K562 (cell line): ENCODE data around the gene PTGIS. TPM values are rescaled to one million over a fixed set of nuclear protein-coding genes. Genes with fewer than 3 reads are reported as not detected.

ENCODE experiments used
- CAMTA2 ChIP-seq: fragments of 250-450 bp; sonication (Bioruptor Pico); conservative IDR thresholded peaks from 2 replicates; pipeline ENCODE4 v1.5.1; 2022
- CC2D1A ChIP-seq: fragments of 450-650 bp; IDR thresholded peaks from 2 replicates; pipeline ENCODE4 v1.6.1; 2017; ENCODE audit warnings: mild to moderate bottlenecking
- DDX20 ChIP-seq: fragments of 450-650 bp; IDR thresholded peaks from 2 replicates; pipeline ENCODE4 v1.6.1; 2016; ENCODE audit warnings: missing genetic modification characterization, low read depth, mild to moderate bottlenecking, missing compliant biosample characterization, moderate library complexity
- ERF ChIP-seq: fragments of 450-650 bp; formaldehyde crosslinking; IDR thresholded peaks from 2 replicates; pipeline ENCODE4 v1.4.0; 2020; ENCODE audit warnings: mild to moderate bottlenecking, mixed read lengths
- ESRRB ChIP-seq: fragments of 250-450 bp; sonication (Bioruptor Pico); IDR thresholded peaks from 2 replicates; pipeline ENCODE4 v1.5.0; 2020; ENCODE audit warnings: mild to moderate bottlenecking, moderate library complexity, borderline replicate concordance
- MEF2A ChIP-seq: IDR thresholded peaks from 2 replicates; pipeline ENCODE4 v1.6.1; 2011; ENCODE audit warnings: low read depth, mild to moderate bottlenecking, low read length, moderate library complexity; ENCODE audit not compliant: control insufficient read depth
- NELFE ChIP-seq: IDR thresholded peaks from 2 replicates; pipeline ENCODE4 v1.6.1; 2011; ENCODE audit warnings: mild to moderate bottlenecking; ENCODE audit not compliant: insufficient read depth, insufficient read length
- POLR2H ChIP-seq: IDR thresholded peaks from 2 replicates; pipeline ENCODE4 v1.6.1; 2016; ENCODE audit warnings: missing genetic modification characterization, low read depth, mild to moderate bottlenecking, control low read depth, missing compliant biosample characterization, moderate library complexity
- SAFB ChIP-seq: fragments of 200-400 bp; formaldehyde crosslinking; IDR thresholded peaks from 2 replicates; pipeline ENCODE4 v1.6.1; 2017; ENCODE audit warnings: low read depth, low read length, borderline replicate concordance
- polyA plus RNA-seq, 8 experiments: library from polyadenylated mRNA; depleted of rRNA in 4 of 8; stranded (reverse) in 5 of 8; unstranded in 3 of 8; fragments of >200 nt; fragmentation: Nextera tagmentation in 2 of 8; fragmentation: Illumina TruSeq in 1 of 8; extraction: Ambion mirVana in 2 of 8; extraction: Trizol in 1 of 8; gene quantifications; 2 replicates each; pipeline versions ENCODE4 v1.2.1 to v1.2.3, GENCODE V29; 2011 to 2014; ENCODE audit warnings: inconsistent platforms in 1 of 8, missing spikeins in 1 of 8
- total RNA-seq, 7 experiments: library from RNA; depleted of rRNA in 6 of 7; stranded (reverse); fragments of >200 nt in 6 of 7; fragmentation: Illumina TruSeq in 2 of 7; extraction: Trizol in 2 of 7; gene quantifications; 2 replicates each; pipeline versions ENCODE4 v1.2.1 to v1.2.3, GENCODE V29; 2011 to 2021; ENCODE audit warnings: low replicate concordance in 1 of 7
- TF ChIP-seq, protein P1 (sequence below): fragments of 450-650 bp; IDR thresholded peaks from 2 replicates; pipeline ENCODE4 v1.6.1; 2016; ENCODE audit warnings: mild to moderate bottlenecking, moderate library complexity

Gene PTGIS
- total and polyA plus RNA-seq, 9 of the 15 experiments (the other 6 are each of a cell fraction or from before 2014, with no cell fraction given) = not detected

DNA sequence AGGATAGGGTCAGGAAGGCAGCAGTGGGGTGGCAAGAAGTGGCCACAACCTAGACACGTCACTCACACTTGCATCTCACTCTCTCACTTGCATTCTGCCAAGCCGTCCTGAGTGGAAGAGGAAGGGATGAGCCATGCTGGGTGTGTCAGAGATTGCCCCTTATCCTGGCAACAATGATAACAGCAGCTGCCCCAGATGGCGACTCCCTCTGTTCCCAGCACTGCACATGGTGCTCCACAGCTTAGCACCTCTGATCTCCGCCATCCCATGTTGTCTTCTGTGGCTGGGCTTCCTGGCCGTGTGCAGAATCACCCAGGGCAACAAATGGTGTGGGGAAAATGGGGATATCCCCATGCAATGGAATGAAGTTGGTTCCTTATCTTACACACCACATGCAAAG, 96.5 kb downstream of the PTGIS start (continued):
- TF ChIP-seq, protein P1, sequence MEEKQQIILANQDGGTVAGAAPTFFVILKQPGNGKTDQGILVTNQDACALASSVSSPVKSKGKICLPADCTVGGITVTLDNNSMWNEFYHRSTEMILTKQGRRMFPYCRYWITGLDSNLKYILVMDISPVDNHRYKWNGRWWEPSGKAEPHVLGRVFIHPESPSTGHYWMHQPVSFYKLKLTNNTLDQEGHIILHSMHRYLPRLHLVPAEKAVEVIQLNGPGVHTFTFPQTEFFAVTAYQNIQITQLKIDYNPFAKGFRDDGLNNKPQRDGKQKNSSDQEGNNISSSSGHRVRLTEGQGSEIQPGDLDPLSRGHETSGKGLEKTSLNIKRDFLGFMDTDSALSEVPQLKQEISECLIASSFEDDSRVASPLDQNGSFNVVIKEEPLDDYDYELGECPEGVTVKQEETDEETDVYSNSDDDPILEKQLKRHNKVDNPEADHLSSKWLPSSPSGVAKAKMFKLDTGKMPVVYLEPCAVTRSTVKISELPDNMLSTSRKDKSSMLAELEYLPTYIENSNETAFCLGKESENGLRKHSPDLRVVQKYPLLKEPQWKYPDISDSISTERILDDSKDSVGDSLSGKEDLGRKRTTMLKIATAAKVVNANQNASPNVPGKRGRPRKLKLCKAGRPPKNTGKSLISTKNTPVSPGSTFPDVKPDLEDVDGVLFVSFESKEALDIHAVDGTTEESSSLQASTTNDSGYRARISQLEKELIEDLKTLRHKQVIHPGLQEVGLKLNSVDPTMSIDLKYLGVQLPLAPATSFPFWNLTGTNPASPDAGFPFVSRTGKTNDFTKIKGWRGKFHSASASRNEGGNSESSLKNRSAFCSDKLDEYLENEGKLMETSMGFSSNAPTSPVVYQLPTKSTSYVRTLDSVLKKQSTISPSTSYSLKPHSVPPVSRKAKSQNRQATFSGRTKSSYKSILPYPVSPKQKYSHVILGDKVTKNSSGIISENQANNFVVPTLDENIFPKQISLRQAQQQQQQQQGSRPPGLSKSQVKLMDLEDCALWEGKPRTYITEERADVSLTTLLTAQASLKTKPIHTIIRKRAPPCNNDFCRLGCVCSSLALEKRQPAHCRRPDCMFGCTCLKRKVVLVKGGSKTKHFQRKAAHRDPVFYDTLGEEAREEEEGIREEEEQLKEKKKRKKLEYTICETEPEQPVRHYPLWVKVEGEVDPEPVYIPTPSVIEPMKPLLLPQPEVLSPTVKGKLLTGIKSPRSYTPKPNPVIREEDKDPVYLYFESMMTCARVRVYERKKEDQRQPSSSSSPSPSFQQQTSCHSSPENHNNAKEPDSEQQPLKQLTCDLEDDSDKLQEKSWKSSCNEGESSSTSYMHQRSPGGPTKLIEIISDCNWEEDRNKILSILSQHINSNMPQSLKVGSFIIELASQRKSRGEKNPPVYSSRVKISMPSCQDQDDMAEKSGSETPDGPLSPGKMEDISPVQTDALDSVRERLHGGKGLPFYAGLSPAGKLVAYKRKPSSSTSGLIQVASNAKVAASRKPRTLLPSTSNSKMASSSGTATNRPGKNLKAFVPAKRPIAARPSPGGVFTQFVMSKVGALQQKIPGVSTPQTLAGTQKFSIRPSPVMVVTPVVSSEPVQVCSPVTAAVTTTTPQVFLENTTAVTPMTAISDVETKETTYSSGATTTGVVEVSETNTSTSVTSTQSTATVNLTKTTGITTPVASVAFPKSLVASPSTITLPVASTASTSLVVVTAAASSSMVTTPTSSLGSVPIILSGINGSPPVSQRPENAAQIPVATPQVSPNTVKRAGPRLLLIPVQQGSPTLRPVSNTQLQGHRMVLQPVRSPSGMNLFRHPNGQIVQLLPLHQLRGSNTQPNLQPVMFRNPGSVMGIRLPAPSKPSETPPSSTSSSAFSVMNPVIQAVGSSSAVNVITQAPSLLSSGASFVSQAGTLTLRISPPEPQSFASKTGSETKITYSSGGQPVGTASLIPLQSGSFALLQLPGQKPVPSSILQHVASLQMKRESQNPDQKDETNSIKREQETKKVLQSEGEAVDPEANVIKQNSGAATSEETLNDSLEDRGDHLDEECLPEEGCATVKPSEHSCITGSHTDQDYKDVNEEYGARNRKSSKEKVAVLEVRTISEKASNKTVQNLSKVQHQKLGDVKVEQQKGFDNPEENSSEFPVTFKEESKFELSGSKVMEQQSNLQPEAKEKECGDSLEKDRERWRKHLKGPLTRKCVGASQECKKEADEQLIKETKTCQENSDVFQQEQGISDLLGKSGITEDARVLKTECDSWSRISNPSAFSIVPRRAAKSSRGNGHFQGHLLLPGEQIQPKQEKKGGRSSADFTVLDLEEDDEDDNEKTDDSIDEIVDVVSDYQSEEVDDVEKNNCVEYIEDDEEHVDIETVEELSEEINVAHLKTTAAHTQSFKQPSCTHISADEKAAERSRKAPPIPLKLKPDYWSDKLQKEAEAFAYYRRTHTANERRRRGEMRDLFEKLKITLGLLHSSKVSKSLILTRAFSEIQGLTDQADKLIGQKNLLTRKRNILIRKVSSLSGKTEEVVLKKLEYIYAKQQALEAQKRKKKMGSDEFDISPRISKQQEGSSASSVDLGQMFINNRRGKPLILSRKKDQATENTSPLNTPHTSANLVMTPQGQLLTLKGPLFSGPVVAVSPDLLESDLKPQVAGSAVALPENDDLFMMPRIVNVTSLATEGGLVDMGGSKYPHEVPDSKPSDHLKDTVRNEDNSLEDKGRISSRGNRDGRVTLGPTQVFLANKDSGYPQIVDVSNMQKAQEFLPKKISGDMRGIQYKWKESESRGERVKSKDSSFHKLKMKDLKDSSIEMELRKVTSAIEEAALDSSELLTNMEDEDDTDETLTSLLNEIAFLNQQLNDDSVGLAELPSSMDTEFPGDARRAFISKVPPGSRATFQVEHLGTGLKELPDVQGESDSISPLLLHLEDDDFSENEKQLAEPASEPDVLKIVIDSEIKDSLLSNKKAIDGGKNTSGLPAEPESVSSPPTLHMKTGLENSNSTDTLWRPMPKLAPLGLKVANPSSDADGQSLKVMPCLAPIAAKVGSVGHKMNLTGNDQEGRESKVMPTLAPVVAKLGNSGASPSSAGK = no peak
- TF ChIP-seq ERF = no peak
- no peak for TF ChIP-seq POLR2H (tag)
- no peak for TF ChIP-seq MEF2A
- TF ChIP-seq SAFB = no peak
- no peak for TF ChIP-seq NELFE
- no peak for TF ChIP-seq CC2D1A
- TF ChIP-seq CAMTA2 (CRISPR knock-in tag) = no peak
- TF ChIP-seq DDX20 = no peak
- TF ChIP-seq ESRRB (CRISPR knock-in tag) = no peak
- TF ChIP-seq, all 486 proteins: peak for 0
